NCI-H1930 (cell line): Measurements from ENCODE around the gene TNF.
A peak's percentile ranks its signal among the peaks of the same experiment; 100 is the strongest.
"Not testable (repeated sequence)": the region's sequence is repeated elsewhere in the genome, so short reads cannot be mapped to it uniquely, and the experiment has no call there.

Experiments used
- DNase-seq, 2 experiments: peaks; one replicate each; lab custom pipeline; 2025; lab: John Stamatoyannopoulos, UW

Gene TNF

DNA sequence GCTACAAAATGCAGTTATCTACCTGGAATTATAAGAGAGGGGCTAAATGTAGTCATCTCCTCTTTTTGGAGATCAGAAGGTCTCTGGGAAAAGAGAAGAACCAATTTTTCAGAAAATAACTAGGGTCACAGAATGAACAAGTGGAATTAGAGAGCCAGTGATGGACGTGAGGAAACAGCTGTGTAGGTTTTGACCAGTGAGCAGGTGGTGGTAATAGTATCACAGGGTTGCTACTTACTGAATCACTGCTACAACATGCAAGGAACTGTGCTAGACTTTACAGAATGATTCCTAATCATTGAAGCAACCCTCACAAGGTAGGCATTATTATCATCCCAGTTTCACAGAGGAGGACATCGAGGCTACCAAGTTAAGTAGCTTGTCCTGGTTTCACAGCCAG, 30.7 kb upstream of the TNF start:
- DNase-seq = no peak

DNA sequence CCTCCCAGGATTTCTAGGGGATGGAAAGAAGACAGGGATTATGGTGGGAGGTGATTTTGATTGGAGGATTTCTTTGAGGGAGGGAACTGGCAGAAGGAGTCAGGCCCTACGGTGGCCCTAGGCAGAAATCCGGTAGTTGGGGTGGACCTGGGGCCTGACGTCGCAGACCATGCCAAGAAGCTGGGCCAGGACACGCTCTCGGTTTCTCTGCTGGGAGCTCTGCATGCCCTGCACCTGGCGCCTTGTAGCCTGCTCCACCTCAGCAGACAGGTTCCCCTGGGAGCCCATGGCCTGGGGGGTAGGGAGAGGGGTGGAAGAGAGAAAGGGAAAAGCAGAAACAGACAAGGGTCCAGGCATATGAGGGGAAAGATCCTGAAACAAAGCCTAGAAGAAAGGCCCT, 30.1 kb upstream of the TNF start:
- DNase-seq = no peak

DNA sequence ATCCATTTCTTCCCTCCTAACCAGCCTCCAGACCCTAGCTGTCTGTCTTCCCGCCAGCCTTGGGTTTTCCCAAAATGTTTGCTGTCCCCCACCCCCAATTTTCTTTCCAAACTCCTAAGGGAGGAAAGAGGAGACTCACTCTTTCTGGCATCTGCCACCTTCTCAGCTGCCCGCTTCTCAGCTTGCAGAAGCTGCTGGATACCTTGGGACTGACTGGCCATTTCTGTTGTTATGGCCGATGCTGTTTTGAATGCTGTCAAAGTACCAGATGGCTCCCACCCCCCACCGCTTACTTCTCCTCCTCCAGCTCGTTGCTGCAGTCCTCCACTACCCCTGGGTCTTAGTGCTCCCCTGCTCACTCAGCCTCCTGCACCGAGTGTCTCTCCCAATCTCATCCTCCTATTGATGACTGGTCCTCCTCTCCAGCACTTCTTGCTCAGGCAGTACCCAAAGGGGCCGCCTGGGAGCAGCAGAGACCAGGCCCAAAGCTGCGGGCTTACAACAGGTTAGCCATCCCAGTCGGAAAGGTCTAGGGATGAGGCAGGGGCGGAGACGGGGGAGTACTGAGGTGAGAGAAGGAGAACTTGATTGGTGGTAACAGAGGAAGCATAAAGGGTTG, 28.9 kb upstream of the TNF start, which contains the start of gene ATP6V1G2:
Gene ATP6V1G2 (minus strand): TSS at position 270 of the 619 bp plus-strand sequence. CDS start 49 bp downstream, at position 221.
- DNase-seq = peak; percentile 85 to 87

DNA sequence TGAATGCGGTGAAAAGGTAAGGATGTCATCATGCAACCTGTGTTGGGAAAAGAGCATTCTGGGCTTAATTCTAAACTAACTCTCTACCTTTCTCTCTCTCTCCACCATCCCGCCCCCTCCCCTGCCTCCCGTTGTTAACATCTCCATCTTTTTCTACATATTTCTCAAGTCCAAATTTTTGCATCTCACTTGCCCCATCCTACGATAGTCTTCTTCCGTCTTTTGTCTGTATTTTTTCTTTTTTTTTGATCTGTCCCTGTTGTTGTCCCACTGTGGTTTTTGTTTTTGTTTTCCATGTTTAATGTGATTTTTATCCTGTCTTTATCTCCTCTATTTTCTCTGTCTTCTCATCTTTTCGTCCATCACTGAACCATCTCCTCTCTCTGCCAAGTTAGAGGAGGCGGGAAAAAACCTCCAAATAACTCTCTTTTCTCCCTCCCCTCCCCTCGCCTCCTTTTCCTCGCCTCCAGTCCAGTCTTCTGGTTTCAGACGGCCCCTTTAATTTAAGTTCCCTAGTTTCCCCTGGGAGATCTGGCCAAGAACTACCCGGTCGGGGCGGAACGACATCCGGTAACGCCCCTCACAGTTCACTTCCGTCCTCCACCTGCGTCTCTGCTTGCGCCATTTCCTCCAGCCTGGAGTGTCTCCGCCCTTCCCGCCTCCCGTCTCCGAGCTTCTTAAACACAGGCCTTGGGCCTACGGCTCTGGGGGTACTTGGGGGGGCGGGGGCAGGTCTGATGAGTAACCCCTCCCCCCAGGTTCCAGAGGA, 28.2 kb upstream of the TNF start, which contains the start of gene NFKBIL1:
Gene NFKBIL1 (plus strand): TSS at position 651 of the 769 bp plus-strand sequence. CDS start 87 bp downstream, at position 738.
- DNase-seq = peak; percentile 95 to 97

DNA sequence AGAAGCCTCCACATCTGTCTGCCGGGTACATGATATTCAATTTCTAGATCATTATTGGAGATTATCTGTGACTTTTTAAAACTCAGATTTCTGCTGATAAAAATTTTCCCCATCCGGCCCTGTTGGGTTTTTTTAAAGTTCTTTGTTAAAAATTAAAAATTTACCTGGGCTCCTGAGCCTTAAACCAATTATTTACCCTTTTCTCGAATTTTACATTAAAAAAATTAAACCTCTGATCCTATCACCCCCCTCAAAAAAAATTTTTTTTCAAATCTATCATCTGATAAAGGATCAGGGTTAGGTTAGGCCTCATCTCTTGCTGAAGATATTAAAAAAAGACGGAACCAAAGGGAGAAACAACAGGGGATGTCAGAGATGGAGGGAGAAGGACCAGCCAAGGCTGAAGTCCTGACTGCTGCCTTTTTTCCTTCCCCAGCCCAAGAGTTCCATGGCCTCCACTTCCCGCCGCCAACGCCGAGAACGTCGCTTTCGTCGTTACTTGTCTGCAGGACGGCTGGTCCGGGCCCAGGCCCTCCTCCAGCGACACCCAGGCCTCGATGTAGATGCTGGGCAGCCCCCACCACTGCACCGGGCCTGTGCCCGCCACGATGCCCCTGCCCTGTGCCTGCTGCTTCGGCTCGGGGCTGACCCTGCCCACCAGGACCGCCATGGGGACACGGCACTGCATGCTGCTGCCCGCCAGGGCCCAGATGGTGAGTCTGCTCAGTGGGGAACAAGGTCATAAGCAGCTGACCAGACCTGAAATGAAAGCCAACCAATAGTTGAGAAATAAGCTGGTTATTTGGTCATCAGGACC, 27.4 kb upstream of the TNF start:
- no peak for DNase-seq

DNA sequence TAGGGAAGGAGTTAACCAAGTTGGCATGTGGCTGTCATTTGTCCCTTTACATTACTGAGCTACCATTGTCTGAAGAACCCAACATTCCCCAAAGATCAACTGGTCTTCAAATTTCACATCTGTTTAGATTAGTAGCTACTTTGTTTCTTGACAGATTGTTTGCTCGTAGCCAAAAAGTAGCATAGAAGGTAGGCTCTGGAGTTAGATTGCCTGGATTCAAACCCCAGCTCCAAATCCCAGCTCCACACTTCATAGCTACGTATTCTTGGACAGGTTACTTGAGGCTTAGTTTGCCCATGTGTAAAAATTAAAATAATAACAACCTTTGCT, 26.9 kb upstream of the TNF start:
- no peak for DNase-seq

DNA sequence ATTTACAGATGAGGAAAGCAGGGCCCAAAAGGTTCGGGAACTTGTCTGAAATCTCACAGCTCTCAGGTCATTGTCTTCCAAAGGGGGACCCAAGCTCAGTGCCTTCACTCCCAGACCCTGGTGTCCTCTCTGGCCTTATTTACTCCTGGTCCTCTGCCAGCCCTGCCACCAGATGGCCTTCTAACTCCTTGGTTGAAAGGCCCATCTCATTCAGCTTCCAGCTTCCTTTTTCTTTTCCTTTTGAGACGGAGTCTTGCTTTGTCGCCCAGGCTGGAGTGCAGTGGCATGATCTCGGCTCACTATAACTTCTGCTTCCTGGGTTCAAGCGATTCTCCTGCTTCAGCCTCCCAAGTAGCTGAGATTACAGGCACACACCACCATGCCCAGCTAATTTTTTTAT, 24.0 kb upstream of the TNF start:
- not testable (repeated sequence) for DNase-seq

DNA sequence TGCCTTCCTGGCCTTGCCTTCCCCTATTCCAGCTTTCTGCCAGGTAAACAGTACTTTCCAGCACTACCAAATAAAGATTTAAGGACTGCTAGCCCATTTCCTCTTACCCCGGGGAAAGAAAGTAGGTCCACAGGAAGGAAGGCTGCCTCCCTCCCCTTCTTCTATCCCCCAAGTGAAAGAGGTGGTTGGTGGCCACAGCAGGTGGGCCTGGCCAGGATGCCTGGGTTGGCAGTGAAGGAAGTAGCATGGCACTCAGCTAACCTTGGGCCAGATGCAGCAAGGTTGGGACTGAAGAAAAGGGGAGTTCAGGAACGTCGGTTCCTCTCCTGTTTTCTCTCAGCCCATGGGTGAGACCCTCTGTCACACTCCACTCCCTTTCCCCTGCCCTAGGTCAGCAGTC, 19.1 kb upstream of the TNF start:
- DNase-seq = no peak

DNA sequence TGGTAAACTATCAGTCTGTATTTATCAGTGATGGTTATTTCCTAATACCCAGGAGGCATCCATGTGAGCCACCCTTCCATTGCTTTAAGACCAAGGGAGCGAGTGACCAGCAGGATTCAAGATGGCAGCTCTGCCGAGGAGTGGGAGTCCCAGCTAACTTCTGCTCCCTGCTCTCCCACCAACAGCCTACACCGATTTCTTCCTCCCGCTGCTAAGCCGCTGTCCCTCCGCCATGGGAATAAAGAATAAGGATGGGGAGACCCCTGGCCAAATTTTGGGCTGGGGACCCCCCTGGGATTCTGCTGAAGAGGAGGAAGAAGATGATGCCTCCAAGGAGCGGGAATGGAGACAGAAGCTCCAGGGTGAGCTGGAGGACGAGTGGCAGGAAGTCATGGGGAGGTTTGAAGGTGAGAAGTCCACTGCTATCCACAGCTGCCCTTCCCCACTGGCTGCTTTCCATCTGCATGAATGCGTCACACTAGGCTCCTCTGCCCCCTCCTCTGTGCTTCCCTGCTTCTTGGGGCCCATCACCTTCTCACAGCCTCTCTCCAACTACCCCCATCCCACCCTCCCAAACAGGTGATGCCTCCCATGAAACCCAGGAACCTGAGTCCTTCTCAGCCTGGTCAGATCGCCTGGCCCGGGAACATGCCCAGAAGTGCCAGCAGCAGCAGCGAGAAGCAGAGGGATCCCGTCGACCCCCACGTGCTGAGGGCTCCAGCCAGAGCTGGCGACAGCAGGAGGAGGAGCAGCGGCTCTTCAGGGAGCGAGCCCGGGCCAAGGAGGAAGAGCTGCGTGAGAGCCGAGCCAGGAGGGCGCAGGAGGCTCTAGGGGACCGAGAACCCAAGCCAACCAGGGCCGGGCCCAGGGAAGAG, 17.7 kb upstream of the TNF start:
- no peak for DNase-seq

DNA sequence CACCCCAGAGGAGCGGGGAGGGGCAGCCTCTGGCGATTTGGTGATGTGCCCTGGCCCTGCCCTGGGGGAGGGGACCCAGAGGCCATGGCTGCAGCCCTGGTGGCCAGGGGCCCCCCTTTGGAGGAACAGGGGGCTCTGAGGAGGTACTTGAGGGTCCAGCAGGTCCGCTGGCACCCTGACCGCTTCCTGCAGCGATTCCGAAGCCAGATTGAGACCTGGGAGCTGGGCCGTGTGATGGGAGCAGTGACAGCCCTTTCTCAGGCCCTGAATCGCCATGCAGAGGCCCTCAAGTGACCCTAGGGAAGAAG, 17.1 kb upstream of the TNF start:
- no peak for DNase-seq

DNA sequence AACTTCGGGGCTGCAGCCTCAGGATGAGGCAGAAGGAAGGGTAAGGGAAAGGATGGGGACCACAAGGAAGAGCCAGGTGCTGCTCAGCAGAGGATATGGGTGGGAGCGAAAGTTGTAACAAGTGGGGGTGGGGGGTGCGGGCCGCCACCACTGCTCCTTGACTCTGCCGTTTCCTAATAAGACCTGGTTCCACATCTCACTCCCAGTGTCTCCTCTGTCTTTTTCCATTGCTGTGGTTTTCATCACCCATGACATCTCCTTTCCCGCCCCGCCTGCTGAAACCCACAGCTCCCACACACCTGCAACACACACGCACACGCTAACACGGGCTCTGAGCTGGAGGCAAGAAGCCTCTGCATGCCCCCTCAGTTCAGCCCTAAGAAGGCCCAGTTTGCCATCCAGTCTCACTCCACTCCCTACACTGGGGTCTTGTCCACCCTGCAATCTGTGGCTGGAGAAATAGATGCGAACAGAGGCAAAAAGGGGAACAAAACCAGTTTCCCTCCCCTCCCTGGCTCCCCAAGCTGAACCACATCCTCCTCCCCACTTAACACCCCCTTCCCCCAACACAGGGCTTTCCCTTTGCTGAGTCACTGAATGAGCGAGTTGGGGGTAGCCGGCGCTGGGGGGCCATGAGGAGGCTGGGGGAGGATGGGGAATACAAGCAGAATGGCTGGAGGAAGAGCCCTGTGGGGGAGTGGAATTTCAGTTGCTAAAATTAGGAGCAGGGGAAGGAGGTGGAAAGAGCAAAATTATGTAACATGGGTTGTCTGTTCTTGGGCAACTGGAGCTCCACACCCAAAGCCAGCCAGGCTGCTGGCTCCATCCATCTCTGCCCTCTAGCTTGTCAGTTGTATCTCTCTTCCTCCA, 16.5 kb upstream of the TNF start:
- no peak for DNase-seq

DNA sequence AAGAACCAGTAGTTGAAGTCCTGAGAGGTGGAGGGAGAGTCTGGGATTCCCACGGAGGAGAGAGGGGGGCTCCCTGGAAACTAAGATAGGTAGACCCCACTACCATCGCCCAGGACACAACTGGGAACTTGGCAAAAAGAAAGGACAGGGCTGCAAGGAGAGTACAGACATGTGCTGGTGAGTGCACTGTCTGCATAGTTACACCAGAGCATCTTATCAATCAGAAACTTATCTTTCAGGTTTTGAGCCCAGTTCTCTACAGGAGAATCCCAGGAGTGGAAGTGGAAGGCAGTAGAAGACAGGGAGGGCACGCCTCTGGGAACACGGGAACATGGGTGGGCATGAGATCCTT, 15.8 kb upstream of the TNF start:
- no peak for DNase-seq

DNA sequence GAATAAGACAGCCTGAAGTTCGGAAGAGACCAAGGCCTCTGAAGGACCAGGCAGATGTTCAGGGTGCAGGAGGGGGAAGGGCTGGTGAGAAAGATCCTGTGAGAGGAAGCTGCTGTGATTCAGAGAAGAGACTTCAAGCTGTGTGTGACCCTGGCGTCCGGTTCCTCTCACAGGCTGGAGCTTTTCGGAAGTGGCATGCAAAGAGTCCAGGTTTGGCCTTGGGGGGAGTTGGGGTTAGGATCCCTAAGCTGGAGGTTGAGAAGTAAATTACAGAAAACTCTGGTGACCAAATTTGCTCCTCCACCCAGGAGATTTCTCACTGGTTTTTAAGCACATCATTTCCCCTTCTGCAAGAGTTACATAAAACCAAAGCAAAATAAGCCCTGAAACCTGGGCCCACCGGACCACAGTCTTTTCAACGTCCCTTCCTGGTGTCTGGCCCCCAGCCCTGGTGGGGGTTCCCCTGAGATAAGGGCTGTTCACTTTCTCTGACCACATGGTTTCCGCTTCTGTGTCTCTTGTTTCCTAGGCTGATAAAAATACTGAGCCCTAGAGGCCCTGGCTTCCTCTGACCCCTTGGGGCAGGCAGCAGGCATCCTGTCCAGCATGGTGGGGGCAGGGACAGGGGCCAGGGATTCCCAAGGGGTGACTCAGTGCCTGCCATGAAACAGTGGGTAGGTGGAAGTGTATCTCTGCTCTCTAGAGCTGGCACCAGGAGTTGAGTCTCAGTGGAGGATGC, 15.2 kb upstream of the TNF start:
- DNase-seq = no peak

DNA sequence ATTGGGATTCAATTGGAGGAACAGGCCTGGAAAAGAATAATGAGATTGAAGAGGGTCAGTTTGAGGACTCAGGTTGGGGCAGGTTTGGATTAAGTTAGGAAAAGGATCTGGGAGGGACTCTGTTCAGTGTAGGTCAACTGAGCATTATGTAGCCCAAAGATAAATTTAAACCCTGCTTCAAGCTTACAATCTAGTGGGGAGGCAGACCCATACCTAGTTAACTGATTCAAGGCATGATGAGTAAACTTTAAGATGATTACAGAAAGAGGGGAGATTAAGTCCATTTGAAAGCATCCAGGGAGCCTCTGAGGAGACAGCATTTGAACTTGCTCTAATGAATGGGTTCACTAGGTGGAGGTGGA, 14.7 kb upstream of the TNF start:
- no peak for DNase-seq

DNA sequence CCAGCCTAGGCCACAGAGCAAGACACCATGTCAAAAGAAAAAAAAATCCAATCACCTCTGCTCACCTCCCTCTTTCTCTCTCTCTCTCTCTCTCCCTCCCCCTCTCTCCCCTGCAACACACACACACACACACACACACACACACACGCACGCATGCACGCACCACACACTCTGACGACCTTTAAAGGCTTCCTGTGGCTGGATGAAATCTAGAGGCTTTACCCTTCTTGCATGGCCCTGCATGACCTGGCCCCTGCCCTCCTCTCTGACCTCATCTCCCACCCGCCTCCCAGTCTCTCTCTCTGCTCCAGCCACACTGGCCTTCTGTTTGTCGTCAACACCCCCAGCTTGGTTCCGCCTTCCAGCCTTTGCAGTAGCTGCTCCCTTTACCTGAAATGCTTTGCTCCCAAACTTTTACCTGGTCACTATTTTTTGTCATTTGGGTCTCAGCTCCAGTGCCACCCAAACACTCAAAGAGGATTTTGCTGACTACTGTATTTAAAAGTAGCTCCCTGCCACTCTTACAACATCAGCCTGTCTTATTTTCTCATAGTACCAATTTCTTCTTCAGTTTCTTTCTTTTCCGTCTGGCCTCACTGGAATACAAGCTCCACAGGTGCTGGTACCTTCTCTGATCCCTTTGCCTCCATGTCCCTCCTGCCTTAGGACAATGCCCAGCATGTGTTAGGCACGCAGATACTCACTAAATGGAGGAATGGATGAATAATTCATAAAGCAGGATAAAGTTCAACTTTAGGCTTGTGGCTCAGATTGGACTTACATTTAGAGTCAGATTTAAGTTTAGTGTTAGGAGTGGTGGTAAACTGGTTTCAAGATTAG, 7.6 kb upstream of the TNF start:
- DNase-seq = no peak

DNA sequence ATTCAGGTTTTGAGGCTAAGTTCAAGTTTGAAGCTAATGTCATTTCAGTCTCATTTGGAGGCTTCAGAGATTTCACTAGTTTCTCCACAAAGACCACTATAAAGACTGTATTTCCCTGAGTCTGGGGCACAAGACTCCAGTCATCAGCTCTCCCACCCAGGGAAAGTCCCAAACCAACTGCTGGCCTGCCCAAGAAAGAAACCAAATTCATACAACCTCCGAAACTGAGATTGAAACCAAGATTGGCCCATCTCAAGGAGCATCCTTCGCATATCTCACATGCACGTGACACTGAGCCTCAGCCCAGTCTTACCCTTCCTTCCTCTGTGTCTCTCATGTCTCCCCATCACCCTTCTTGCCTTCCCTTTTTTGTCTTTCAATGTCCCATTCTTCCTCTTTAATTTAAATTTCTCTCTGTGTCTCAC, 6.8 kb upstream of the TNF start:
- DNase-seq = no peak

DNA sequence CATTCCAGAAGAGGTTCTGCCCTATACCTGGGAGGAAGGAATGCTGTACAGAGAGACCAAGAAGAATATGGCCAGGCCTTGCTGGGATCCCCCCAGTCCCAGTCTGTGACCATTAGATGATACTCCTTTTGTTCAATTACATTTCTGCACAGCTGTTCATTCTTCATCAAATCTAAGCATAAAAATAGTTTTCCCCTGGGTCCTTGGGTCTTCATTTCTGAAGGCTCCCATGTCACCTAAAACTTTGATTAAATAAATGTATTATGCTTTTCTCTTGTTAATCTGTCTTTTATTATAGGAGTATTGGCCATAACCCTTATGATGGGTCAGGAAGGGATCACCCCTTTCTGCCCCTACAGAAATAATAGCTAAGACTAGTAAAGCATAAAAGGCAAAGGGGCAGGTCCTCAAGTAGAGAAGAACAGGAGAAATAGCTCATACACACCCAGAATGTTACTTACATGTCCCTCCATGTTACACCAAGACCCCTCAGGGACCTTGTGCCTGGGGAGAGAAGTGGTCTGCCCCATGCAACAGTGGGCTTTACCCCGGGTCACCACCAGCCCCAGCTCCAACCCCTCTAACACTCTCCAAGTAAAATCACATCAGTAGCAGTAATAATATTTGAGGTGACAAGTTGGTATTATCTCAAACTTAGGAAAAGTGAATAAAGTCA, 5.4 kb upstream of the TNF start:
- no peak for DNase-seq

DNA sequence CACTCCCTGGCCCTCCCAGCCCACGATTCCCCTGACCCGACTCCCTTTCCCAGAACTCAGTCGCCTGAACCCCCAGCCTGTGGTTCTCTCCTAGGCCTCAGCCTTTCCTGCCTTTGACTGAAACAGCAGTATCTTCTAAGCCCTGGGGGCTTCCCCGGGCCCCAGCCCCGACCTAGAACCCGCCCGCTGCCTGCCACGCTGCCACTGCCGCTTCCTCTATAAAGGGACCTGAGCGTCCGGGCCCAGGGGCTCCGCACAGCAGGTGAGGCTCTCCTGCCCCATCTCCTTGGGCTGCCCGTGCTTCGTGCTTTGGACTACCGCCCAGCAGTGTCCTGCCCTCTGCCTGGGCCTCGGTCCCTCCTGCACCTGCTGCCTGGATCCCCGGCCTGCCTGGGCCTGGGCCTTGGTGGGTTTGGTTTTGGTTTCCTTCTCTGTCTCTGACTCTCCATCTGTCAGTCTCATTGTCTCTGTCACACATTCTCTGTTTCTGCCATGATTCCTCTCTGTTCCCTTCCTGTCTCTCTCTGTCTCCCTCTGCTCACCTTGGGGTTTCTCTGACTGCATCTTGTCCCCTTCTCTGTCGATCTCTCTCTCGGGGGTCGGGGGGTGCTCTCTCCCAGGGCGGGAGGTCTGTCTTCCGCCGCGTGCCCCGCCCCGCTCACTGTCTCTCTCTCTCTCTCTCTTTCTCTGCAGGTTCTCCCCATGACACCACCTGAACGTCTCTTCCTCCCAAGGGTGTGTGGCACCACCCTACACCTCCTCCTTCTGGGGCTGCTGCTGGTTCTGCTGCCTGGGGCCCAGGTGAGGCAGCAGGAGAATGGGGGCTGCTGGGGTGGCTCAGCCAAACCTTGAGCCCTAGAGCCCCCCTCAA, 3.1 kb upstream of the TNF start, which contains the start of gene LTA:
Gene LTA (plus strand): TSS at position 249 of the 871 bp plus-strand sequence. CDS start 454 bp downstream, at position 703.
- DNase-seq = no peak
